BJ (cell line): ENCODE data around the gene TNFRSF4. TPM values are rescaled to one million over a fixed set of nuclear protein-coding genes. Genes with fewer than 3 reads are reported as not detected.

Experiments
- CTCF ChIA-PET: fragments of 350-600 bp; formaldehyde crosslinking; extraction: SDS; loops from one replicate; lab custom pipeline; 2021; ENCODE audit warnings: antibody characterized with exemption, inconsistent platforms; lab: Yijun Ruan, JAX
- POLR2A ChIA-PET: fragments of 300-600 bp; sonication (Branson Sonifier 250); formaldehyde crosslinking; extraction: SDS; loops from one replicate; lab custom pipeline; 2021; ENCODE audit warnings: antibody characterized with exemption; lab: Charles Lee
- DNase-seq: peaks from one replicate; pipeline ENCODE4 v3.0.0-alpha.2; 2011; ENCODE audit warnings: low read depth
- H3K27me3 ChIP-seq: 2 replicates; pipeline ENCODE4 v1.6.0; 2011; ENCODE audit warnings: low read length; ENCODE audit not compliant: control insufficient read depth, insufficient read depth
- H3K36me3 ChIP-seq: 2 replicates; pipeline ENCODE4 v1.5.1; 2011; ENCODE audit warnings: low read length; ENCODE audit not compliant: control insufficient read depth, insufficient read depth
- H3K4me3 ChIP-seq: 2 replicates; pipeline ENCODE4 v1.5.1; 2011; ENCODE audit warnings: low read depth, mild to moderate bottlenecking, control low read depth, low read length
- CTCF ChIP-seq: IDR thresholded peaks from 2 replicates; pipeline ENCODE4 v1.5.1; 2011; ENCODE audit warnings: low read depth, mild to moderate bottlenecking, control low read depth, inconsistent platforms, low read length, moderate library complexity; ENCODE audit not compliant: insufficient read depth
- polyA minus RNA-seq: library from RNA; depleted of rRNA, polyadenylated mRNA; stranded (reverse); fragments of >200 nt; gene quantifications from 2 replicates; pipeline ENCODE4 v1.2.3, GENCODE V29; 2011; rRNA and poly(A)+ RNA removed
- polyA plus RNA-seq: library from polyadenylated mRNA; depleted of rRNA; stranded (reverse); fragments of >200 nt; gene quantifications from 2 replicates; pipeline ENCODE4 v1.2.3, GENCODE V29; 2011; rRNA removed

TNFRSF4 gene
- not detected in 2 replicates for polyA plus RNA-seq
- polyA minus RNA-seq, result not detected in 2 replicates

DNA sequence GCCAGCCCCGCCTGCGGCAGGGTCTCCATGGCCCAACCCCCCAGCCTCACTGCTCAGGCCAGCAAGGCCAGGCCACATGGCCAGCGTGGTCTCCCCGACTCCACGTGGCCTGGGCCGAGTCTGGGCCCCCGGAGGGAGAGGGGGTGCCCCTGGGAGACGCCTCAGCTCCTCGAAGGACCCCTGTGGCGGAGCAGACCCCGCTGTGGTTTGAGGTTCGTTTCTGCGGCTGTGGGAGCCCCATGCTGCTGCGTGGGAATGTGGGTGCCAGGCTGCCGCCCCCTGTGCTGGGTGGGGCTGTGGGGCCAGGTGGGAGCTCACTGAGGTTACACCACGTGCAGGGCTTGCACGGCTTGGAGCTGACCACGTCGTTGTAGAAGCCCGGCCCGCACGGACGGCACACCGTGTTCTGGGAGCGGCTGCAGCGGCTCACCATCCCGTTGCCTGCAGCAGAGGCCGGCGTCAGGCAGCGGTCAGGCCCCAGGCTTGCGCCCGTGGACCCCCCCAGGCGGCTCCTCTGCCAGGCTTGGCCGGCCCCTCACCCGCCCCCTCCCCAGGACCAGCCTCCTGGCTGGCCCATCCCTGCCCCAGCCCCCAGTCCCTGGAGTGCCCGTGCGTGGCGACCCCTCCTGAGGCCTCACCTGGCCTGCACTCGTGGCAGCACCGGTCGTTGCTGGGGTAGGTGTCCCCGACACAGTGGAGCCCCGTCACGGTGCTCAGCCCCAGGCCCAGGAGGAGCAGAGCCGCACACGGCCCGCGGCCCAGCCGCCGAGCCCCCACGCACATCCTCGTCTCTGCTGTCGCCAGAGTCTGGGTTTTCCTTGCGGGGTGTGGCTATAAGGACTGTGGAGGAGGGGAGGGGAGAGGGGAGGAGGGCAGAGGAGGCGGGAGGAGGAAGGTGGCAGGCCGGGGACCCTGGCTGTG is at the start of gene TNFRSF4:
TSS of gene TNFRSF4 (minus strand) at position 809 of the 921 bp plus-strand sequence. CDS start at position 783, 26 bp downstream.
- Histone ChIP-seq H3K36me3 (peaks cover 8% of the 10 kb centered on the region), H3K27me3 (no peaks in the 10 kb centered on the region), H3K4me3 (no peak within 1 kb of the TSS)
- POLR2A ChIA-PET, result no interaction called here
- DNase-seq, result no peak
- TF ChIP-seq CTCF, result no peak
- CTCF ChIA-PET, result interaction anchor here (0.5 kb wide), 1 partner anchor 89 kb away, joined by 4 read pairs; no protein-coding TSS in a partner anchor

GRCh38 chr1:1262758-1263157 is 48.8 kb upstream of the TNFRSF4 start:
- ChIA-PET POLR2A (no interaction called here), CTCF (interaction anchor here (6.4 kb wide), 1 partner anchor 141 kb away, joined by 30 read pairs; no protein-coding TSS in a partner anchor)
- TF ChIP-seq CTCF, result no peak
- H3K27me3 ChIP-seq, result no peaks in the 10 kb centered on the region
- peaks cover 36% of the 10 kb centered on the region for H3K36me3 ChIP-seq
- no peak overlapping the region for H3K4me3 ChIP-seq
- DNase-seq, result no peak

- no peak for TF ChIP-seq CTCF
- Histone ChIP-seq H3K4me3 (no peak overlapping the region), H3K36me3 (peaks cover 33% of the 10 kb centered on the region), H3K27me3 (no peaks in the 10 kb centered on the region)
- ChIA-PET POLR2A (no interaction called here), CTCF (interaction anchor here (6.4 kb wide), 1 partner anchor 140 kb away, joined by 30 read pairs; no protein-coding TSS in a partner anchor)
- DNase-seq, result no peak
These were observed 48.1 kb upstream of the TNFRSF4 start for GRCh38 chr1:1262071-1262470.

GRCh38 chr1:1260843-1261560 is 47.0 kb upstream of the TNFRSF4 start:
- POLR2A ChIA-PET, result no interaction called here

More at GRCh38 chr1:1260843-1261560, 47.0 kb upstream of the TNFRSF4 start:
- Histone ChIP-seq H3K4me3 (no peak overlapping the region), H3K27me3 (no peaks in the 10 kb centered on the region), H3K36me3 (peaks cover 38% of the 10 kb centered on the region)
- no peak for TF ChIP-seq CTCF
- CTCF ChIA-PET, result interaction anchor here (0.7 to 6.4 kb wide), 3 partner anchors 29 to 277 kb away, joined by 3 to 30 read pairs (median 4); no protein-coding TSS in a partner anchor
- no peak for DNase-seq
